Keratinocyte (primary cell): ENCODE data around the gene SEMA7A.

Experiments
- EZH2 ChIP-seq: IDR thresholded peaks from one replicate; pipeline ENCODE4 v1.6.1; 2012; ENCODE audit warnings: inconsistent platforms, mild to moderate bottlenecking, low read length, moderate library complexity
- TF ChIP-seq, protein P1 (sequence below), 3 experiments: IDR thresholded peaks in 1 of 3; conservative IDR thresholded peaks in 1 of 3; optimal IDR thresholded peaks in 1 of 3; 2 replicates in 2 of 3; 3 replicates in 1 of 3; pipeline versions ENCODE3 to v1.5.1; 2011; ENCODE audit warnings: low read length in 3 of 3, mild to moderate bottlenecking in 3 of 3, moderate library complexity in 2 of 3, control low read depth in 1 of 3, inconsistent platforms in 1 of 3; ENCODE audit not compliant: insufficient read depth in 2 of 3; ENCODE audit errors: extremely low read depth in 1 of 3

DNA sequence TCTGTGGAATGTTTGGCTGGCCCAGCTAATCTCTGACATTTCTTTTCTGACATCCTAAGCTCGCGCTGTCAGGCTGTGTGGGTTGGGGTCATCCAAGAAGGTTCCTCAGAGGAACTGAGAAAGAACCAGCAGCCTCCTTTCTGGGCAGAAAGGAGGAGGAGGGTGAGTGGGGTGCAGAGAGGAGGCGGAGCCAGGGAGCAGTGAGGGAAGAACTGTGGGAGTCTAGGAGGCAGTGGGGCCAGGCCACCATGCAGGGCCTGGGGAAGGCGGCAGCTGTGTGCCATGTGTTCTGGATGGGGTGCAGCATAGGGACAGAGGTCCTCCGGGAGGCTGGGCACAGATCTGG, 5.3 kb downstream of the SEMA7A start:
- TF ChIP-seq, protein P1, sequence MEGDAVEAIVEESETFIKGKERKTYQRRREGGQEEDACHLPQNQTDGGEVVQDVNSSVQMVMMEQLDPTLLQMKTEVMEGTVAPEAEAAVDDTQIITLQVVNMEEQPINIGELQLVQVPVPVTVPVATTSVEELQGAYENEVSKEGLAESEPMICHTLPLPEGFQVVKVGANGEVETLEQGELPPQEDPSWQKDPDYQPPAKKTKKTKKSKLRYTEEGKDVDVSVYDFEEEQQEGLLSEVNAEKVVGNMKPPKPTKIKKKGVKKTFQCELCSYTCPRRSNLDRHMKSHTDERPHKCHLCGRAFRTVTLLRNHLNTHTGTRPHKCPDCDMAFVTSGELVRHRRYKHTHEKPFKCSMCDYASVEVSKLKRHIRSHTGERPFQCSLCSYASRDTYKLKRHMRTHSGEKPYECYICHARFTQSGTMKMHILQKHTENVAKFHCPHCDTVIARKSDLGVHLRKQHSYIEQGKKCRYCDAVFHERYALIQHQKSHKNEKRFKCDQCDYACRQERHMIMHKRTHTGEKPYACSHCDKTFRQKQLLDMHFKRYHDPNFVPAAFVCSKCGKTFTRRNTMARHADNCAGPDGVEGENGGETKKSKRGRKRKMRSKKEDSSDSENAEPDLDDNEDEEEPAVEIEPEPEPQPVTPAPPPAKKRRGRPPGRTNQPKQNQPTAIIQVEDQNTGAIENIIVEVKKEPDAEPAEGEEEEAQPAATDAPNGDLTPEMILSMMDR (optimal IDR thresholded peaks at IDR 0.05 in 1 of 3, IDR thresholded peaks at IDR 0.05 in 1 of 3, conservative IDR thresholded peaks at IDR 0.05 in 1 of 3; ENCODE audit: extremely low read depth in 1 of 3, insufficient read depth in 2 of 3, low read length in 3 of 3): no peak
- no peak for TF ChIP-seq EZH2
